ENCODE data around the gene EML4.

DNA sequence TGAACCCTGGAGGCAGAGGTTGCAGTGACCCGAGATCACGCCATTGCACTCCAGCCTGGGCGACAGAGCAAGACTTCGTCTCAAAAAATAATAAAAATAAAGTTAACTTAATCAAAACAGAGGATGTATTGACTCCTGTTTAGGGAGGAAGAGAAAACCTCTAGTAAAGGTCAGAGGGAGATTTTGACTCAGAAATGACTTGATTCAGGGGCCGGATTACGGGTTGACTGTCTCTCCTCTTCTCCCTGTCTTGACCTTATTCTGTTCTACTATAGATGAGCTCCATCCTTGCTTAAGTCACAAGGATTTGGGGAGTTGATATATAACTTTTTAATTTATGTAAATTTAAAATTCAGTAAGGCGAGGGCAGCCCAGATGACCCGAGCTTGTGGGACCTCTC is 120.9 kb downstream of the EML4 start:
- TF ChIP-seq, protein P1, sequence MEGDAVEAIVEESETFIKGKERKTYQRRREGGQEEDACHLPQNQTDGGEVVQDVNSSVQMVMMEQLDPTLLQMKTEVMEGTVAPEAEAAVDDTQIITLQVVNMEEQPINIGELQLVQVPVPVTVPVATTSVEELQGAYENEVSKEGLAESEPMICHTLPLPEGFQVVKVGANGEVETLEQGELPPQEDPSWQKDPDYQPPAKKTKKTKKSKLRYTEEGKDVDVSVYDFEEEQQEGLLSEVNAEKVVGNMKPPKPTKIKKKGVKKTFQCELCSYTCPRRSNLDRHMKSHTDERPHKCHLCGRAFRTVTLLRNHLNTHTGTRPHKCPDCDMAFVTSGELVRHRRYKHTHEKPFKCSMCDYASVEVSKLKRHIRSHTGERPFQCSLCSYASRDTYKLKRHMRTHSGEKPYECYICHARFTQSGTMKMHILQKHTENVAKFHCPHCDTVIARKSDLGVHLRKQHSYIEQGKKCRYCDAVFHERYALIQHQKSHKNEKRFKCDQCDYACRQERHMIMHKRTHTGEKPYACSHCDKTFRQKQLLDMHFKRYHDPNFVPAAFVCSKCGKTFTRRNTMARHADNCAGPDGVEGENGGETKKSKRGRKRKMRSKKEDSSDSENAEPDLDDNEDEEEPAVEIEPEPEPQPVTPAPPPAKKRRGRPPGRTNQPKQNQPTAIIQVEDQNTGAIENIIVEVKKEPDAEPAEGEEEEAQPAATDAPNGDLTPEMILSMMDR (conservative IDR thresholded peaks at IDR 0.05; ENCODE audit: low read depth, low read length) = no peak
- no peak for TF ChIP-seq EZH2 (IDR thresholded peaks at IDR 0.05; ENCODE audit: borderline replicate concordance, low read depth, low read length, poor library complexity, severe bottlenecking)

Measured in A673 (cell line).